Subcutaneous adipose tissue (tissue), 4 donors: Measurements from ENCODE around the gene SLC12A7. TPM values are rescaled to one million over a fixed set of nuclear protein-coding genes. Genes with fewer than 3 reads are reported as not detected.

Experiments
- CTCF ChIP-seq: fragments of 450-650 bp; IDR thresholded peaks from one replicate; pipeline ENCODE4 v1.5.1; 2016; ENCODE audit warnings: low read depth, mild to moderate bottlenecking, control low read depth, antibody characterized with exemption, moderate library complexity
- total RNA-seq, 4 donors: library from RNA; depleted of rRNA; stranded (reverse); fragments of >200 nt; gene quantifications; one replicate each; pipeline ENCODE4 v1.1.0, GENCODE V29; 2016

The SLC12A7 gene
- total RNA-seq, 4 donors from 2014 or later, result 12.9 to 34.3 (median 20.7) TPM

GRCh38 chr5:1080432-1080831 lies 31.4 kb downstream of the SLC12A7 start:
- no peak for TF ChIP-seq CTCF

GRCh38 chr5:1079961-1080360 lies 31.9 kb downstream of the SLC12A7 start:
- no peak for TF ChIP-seq CTCF

GRCh38 chr5:1079486-1079885 lies 32.4 kb downstream of the SLC12A7 start:
- no peak for TF ChIP-seq CTCF

- TF ChIP-seq CTCF, result no peak
Observed at GRCh38 chr5:1078851-1079250, 33.0 kb downstream of the SLC12A7 start.

GRCh38 chr5:1078206-1078605 lies 33.7 kb downstream of the SLC12A7 start:
- no peak for TF ChIP-seq CTCF

GRCh38 chr5:1077491-1078020 lies 34.3 kb downstream of the SLC12A7 start:
- no peak for TF ChIP-seq CTCF

GRCh38 chr5:1077026-1077425 lies 34.8 kb downstream of the SLC12A7 start:
- no peak for TF ChIP-seq CTCF

GRCh38 chr5:1076406-1076805 lies 35.5 kb downstream of the SLC12A7 start:
- TF ChIP-seq CTCF, result no peak
